Activated B cell treated with CpG ODN at 0.5 μM for 24 hours (primary cell): ENCODE results near the gene PDS5A. TPM values are rescaled to one million over a fixed set of nuclear protein-coding genes. Genes with fewer than 3 reads are reported as not detected.
A peak's percentile ranks its signal among the peaks of the same experiment; 100 is the strongest.
"Not testable (repeated sequence)": the region's sequence is repeated elsewhere in the genome, so short reads cannot be mapped to it uniquely, and the experiment has no call there.

ENCODE experiments used
- ATAC-seq: fragments of 200-7000 bp; cut with Tn5 transposase; one replicate; pipeline ENCODE4 v1.10.0; 2021; ENCODE audit warnings: low read depth, mild to moderate bottlenecking, moderate library complexity
- CTCF ChIA-PET: fragments of 350-600 bp; sonication (Branson Sonifier 250); formaldehyde crosslinking; loops from one replicate; lab custom pipeline; 2021; ENCODE audit warnings: antibody characterized with exemption; lab: Charles Lee
- POLR2A ChIA-PET: fragments of 350-600 bp; sonication (Branson Sonifier 250); formaldehyde crosslinking; loops from one replicate; lab custom pipeline; 2021; ENCODE audit warnings: antibody characterized with exemption; lab: Charles Lee
- DNase-seq: peaks from one replicate; pipeline ENCODE4 v3.0.0; 2022
- H3K27ac Mint-ChIP-seq: one replicate; pipeline ENCODE4 v1.8.0; 2020; ENCODE audit warnings: mixed read lengths
- H3K27me3 Mint-ChIP-seq: one replicate; pipeline ENCODE4 v1.8.0; 2021; ENCODE audit warnings: mixed read lengths
- H3K36me3 Mint-ChIP-seq: one replicate; pipeline ENCODE4 v1.8.0; 2021; ENCODE audit warnings: low read depth, mixed read lengths
- H3K4me1 Mint-ChIP-seq: one replicate; pipeline ENCODE4 v1.8.0; 2021; ENCODE audit warnings: mixed read lengths
- H3K4me3 Mint-ChIP-seq: one replicate; pipeline ENCODE4 v1.8.0; 2020; ENCODE audit warnings: mild to moderate bottlenecking, mixed read lengths
- H3K9me3 Mint-ChIP-seq: one replicate; pipeline ENCODE4 v1.8.0; 2020; ENCODE audit warnings: mixed read lengths
- intact Hi-C: fragments of 100-400 bp; cut with micrococcal nuclease; formaldehyde crosslinking; loops from one replicate; pipeline ENCODE4 v1.15.1; 2024
- total RNA-seq: library from RNA; stranded (reverse); gene quantifications from 2 replicates; pipeline ENCODE4 v1.2.3, GENCODE V29; 2022
- TF ChIP-seq, protein P1 (sequence below): fragments of 200-600 bp; IDR thresholded peaks from one replicate; pipeline ENCODE4 v1.8.0; 2022; ENCODE audit warnings: antibody characterized with exemption, mild to moderate bottlenecking

The PDS5A gene
- total RNA-seq, 1 donor from 2014 or later: 103 TPM

DNA sequence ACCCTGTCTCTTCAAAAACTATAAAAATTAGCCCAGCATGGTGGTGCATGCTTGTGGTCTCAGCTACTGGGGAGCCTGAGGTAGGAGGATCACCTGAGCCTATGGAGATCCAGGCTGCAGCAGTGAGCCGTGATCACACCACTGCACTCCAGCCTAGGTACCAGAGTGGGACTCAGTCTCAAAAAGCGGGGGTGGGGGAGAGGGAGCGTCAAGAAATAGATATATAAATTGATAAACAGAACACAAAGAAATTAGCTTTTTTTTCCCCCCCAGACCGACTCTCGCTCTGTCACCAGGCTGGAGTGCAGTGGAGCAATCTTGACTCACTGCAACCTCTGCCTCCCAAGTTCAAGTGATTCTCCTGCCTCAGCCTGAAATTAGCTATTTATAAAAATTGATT is 14.1 kb downstream of the PDS5A start:
- intact Hi-C loops: loop anchor here (2.0 kb wide), 1 partner anchor 17 kb away; no protein-coding TSS in a partner anchor
- TF ChIP-seq, protein P1, sequence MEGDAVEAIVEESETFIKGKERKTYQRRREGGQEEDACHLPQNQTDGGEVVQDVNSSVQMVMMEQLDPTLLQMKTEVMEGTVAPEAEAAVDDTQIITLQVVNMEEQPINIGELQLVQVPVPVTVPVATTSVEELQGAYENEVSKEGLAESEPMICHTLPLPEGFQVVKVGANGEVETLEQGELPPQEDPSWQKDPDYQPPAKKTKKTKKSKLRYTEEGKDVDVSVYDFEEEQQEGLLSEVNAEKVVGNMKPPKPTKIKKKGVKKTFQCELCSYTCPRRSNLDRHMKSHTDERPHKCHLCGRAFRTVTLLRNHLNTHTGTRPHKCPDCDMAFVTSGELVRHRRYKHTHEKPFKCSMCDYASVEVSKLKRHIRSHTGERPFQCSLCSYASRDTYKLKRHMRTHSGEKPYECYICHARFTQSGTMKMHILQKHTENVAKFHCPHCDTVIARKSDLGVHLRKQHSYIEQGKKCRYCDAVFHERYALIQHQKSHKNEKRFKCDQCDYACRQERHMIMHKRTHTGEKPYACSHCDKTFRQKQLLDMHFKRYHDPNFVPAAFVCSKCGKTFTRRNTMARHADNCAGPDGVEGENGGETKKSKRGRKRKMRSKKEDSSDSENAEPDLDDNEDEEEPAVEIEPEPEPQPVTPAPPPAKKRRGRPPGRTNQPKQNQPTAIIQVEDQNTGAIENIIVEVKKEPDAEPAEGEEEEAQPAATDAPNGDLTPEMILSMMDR: no peak
- H3K27me3 Mint-ChIP-seq: no peaks in the 10 kb centered on the region
- ATAC-seq: no peak
- H3K4me1 Mint-ChIP-seq: peaks cover 51% of the 10 kb centered on the region
- ChIA-PET POLR2A (interaction anchor here (0.5 to 0.9 kb wide), 2 partner anchors 9 to 353 kb away, joined by 3 to 4 read pairs; no protein-coding TSS in a partner anchor), CTCF (interaction anchor here (1.8 kb wide), 1 partner anchor 494 kb away, joined by 6 read pairs; no protein-coding TSS in a partner anchor)
- no peak overlapping the region for H3K4me3 Mint-ChIP-seq
- H3K27ac Mint-ChIP-seq: peak overlapping the region; percentile 46
- peaks cover 27% of the 10 kb centered on the region for H3K36me3 Mint-ChIP-seq
- no peak for DNase-seq
- H3K9me3 Mint-ChIP-seq: no peaks in the 10 kb centered on the region

DNA sequence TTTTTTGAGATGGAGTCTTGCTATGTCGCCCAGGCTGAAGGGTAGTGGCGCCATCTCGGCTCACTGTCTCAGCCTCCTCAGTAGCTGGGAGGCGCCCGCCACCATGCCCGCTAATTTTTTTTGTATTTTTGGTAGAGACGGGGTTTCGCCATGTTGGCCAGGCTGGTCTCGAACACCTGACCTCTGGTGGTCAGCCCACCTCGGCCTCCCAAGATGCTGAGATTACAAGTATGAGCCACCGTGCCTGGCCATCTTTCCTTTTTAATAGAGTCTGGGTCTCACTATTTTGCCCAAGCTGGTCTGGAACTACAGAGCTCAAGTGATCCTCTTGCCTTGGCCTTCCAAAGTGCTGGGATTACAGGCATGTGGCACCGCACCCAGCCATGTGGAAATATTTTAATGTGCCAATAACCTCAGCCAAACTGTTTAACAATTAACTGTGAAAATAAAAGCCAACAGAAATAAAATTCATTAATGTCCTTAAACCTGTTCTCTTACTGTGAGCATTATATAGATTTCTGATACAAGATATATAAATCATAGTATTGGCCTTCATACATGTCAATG is 16.3 kb downstream of the PDS5A start:
- Mint-ChIP-seq H3K4me3 (no peak overlapping the region), H3K4me1 (peaks cover 59% of the 10 kb centered on the region), H3K36me3 (peaks cover 20% of the 10 kb centered on the region), H3K27ac (peak overlapping the region; percentile 46), H3K9me3 (no peaks in the 10 kb centered on the region), H3K27me3 (no peaks in the 10 kb centered on the region)
- POLR2A ChIA-PET: no interaction called here
- DNase-seq (no peak), ATAC-seq (no peak)
- intact Hi-C loops: no loop called here
- CTCF ChIA-PET: interaction anchor here (0.5 to 1.2 kb wide), 2 partner anchors 14 to 153 kb away, joined by 3 read pairs; no protein-coding TSS in a partner anchor
- TF ChIP-seq, protein P1: no peak

DNA sequence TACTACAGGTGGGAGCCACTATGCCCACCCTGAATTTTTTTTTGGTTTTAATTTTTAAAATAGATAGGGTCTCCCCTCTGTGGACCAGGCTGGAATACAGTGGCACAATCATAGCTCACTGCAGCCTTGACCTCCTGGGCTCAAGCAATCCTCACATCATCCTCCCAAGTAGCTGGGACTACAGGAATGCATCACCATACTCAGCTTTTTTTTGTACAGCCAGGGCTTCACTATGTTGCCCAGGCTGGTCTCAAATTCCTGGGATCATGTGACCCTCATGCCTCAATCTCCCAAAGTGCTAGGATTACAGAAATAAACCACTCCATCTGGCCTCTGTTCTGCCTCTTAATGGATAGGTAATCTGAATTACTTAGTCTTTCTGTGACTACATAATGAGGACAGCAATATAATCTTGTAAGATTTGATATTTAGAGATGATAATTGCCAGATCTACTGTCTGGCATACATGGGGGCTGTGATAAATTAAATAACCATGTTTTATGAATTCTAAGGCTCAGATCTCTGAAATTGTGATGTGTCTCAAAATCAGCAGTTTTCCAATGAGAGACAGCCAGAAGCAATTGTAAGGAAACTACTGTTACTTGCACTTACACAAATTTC is 26.7 kb downstream of the PDS5A start:
- DNase-seq (no peak), ATAC-seq (no peak)
- CTCF ChIA-PET: no interaction called here
- TF ChIP-seq, protein P1: no peak
- POLR2A ChIA-PET: no interaction called here
- Mint-ChIP-seq H3K36me3 (peaks cover 25% of the 10 kb centered on the region), H3K27me3 (no peaks in the 10 kb centered on the region), H3K4me3 (no peak overlapping the region), H3K27ac (peak overlapping the region; percentile 50), H3K4me1 (peaks cover 46% of the 10 kb centered on the region), H3K9me3 (no peaks in the 10 kb centered on the region)
- intact Hi-C loops: no loop called here

DNA sequence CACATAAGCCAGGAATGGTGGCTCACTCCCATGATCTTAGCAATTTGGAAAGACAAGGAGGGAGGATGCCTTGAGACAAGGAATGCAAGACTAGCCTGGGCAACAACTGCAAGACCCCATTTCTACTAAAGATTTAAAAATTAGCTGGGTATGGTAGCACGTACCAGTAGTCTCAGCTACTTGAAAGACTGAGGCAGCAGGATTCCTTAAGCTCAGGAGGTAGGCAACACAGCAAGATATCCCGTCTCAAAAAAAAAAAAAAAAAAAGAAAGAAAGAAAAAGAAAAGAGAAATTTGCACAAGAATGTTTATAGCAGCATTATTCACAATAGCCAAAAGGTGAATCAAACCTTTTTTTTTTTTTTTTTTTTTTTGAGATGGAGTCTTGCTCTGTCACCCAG is 29.7 kb downstream of the PDS5A start:
- H3K27me3 Mint-ChIP-seq: no peaks in the 10 kb centered on the region
- CTCF ChIA-PET: no interaction called here
- POLR2A ChIA-PET: interaction anchor here (0.6 to 0.7 kb wide), 2 partner anchors 10 to 479 kb away, joined by 3 to 8 read pairs; no protein-coding TSS in a partner anchor
- DNase-seq (no peak), ATAC-seq (no peak)
- H3K9me3 Mint-ChIP-seq: no peaks in the 10 kb centered on the region
- H3K4me3 Mint-ChIP-seq: no peak overlapping the region
- H3K36me3 Mint-ChIP-seq: peaks cover 8% of the 10 kb centered on the region
- TF ChIP-seq, protein P1: no peak
- peaks cover 61% of the 10 kb centered on the region for H3K4me1 Mint-ChIP-seq
- intact Hi-C loops: loop anchor here (2.0 kb wide), 1 partner anchor 15 kb away; no protein-coding TSS in a partner anchor
- peak overlapping the region; percentile 93 for H3K27ac Mint-ChIP-seq

DNA sequence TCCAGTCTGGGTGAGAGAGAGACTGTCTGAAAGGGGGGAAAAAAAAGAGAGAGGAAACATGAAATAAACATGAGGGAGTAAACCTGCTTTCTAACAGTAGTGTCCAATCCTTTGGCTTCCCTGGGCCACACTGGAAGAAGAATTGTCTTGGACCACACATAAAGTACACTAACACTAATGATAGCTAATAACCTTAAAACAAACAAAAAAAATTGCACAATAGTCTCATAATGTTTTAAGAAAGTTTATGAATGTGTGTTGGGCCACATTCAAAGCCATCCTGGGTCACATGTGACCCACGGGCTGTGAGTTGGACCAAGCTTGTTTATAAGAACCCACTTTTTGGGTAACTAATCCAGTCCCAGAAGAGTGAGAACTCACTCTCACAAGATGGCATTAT is 30.3 kb downstream of the PDS5A start:
- TF ChIP-seq, protein P1: no peak
- Mint-ChIP-seq H3K36me3 (peaks cover 10% of the 10 kb centered on the region), H3K4me3 (no peak overlapping the region), H3K9me3 (no peaks in the 10 kb centered on the region), H3K4me1 (peaks cover 67% of the 10 kb centered on the region), H3K27ac (peak overlapping the region; percentile 93), H3K27me3 (no peaks in the 10 kb centered on the region)
- intact Hi-C loops: loop anchor here (2.0 kb wide), 1 partner anchor 15 kb away; no protein-coding TSS in a partner anchor
- ChIA-PET POLR2A (interaction anchor here (0.6 to 0.9 kb wide), 4 partner anchors 11 to 478 kb away, joined by 3 to 11 read pairs (median 6); no protein-coding TSS in a partner anchor), CTCF (no interaction called here)
- DNase-seq: no peak
- ATAC-seq: no peak

DNA sequence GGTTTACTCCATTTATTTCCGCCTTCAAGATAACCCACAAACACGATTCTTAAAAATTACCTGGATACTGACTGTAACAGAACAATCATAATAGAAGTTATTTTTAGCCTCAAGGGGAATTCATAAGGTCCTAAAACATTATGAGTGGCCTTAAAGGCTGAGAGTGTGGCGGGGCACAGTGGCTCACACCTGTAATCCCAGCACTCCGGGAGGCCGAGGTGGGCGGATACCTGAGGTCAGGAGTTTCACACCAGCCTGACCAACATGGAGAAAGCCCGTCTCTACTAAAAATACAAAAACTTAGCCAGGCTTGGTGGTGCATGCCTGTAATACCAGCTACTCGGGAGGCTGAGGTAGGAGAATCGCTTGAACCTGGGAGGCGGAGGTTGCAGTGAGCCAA is 33.5 kb downstream of the PDS5A start:
- POLR2A ChIA-PET: interaction anchor here (0.5 kb wide), 1 partner anchor 12 kb away, joined by 7 read pairs; no protein-coding TSS in a partner anchor
- H3K9me3 Mint-ChIP-seq, H3K27me3 Mint-ChIP-seq, H3K36me3 Mint-ChIP-seq, DNase-seq, CTCF ChIA-PET, intact Hi-C loops, ATAC-seq: not testable (repeated sequence)
- Mint-ChIP-seq H3K4me1 (peaks cover 74% of the 10 kb centered on the region), H3K4me3 (peak overlapping the region; percentile 7), H3K27ac (peak overlapping the region; percentile 76)
